HPDE6-E6E7 (cell line): ENCODE measurements around the gene PRTFDC1.

Source experiments
- DNase-seq: peaks from one replicate; pipeline ENCODE4 v3.0.0; 2011; ENCODE audit warnings: missing footprints; ENCODE audit errors: extremely low spot score

PRTFDC1 gene

DNA sequence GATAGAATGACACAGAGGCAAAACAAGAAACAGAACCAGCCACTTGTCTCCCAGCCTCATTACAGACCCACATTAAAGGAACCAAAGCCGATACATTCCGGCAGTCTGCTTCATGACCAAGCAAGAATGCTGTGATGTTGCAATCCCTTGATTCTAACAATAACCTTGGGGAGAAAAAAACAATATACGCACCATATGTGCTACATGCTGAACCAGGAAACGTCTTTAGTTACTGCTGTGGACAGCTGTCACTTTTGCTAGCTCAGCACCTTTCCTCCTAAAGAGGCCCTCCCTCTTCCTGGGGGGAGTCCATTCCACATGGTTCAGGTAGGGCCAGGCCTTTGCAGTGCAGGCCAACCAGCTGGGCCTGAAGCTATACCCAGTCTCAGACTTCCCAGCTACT lies 79.1 kb downstream of the PRTFDC1 start:
- DNase-seq, result peak; percentile 39

DNA sequence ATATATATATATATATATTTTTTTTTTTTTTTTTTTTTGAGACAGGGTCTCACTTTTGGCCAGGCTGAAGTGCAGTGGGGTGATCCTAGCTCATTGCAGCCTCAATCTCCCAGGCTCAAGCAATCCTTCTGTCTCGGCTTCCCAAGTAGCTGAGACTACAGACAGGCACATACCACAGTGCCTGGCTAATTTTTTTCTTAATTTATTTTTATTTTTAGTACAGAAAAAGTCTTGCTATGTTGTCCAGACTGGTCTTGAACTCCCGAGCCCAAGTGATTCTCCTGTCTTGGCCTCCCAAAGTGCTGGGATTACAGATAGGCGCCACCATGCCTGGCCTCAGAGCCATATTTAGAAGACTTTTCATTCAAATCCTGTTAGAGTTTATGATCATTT lies 79.6 kb downstream of the PRTFDC1 start:
- DNase-seq, result no peak

- DNase-seq, result no peak
These were observed 80.2 kb downstream of the PRTFDC1 start for GRCh38 chr10:24872049-24872789.

DNA sequence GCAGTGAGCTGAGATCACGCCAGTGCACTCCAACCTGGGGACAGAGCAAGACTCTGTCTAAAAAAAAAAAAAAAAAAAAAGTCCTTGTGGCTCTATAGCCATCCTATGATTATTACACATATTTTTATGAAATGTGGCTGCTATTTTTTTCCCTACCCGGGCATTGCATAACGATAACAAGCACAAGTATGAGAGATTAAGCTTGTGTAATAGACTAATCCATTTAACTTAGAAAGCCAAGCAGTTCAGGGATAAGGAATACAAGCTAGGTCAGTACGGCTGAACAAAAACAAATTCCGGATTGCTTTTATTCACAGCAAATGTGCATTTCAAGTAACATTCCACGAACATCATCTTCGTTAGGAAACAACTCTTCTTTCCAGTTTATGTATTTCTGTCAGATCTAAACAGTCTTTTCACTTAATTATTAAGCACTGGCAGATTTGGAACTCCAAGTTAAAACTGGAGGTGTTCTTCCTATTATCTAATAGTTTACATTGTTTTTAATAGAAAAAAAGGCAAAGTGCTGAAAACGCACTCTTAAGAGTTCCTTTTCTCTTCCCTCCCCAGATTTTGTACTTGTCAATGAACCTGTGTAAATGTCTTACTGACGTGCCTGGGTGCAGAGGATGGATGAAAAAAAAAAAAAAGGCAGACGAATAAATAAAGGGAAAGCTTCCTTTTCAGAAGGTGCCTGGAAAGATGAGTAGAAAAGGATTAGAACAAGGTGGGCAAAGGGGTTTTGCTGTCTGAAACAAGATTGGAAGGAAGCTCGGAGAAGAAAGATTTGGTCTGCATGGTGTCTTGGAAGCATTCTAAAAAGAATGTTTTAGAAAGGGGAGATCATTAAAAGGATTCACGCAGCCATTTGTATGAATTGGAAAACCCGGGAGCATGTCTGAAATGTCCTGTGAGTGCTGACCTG lies 81.1 kb downstream of the PRTFDC1 start:
- DNase-seq, result no peak

DNA sequence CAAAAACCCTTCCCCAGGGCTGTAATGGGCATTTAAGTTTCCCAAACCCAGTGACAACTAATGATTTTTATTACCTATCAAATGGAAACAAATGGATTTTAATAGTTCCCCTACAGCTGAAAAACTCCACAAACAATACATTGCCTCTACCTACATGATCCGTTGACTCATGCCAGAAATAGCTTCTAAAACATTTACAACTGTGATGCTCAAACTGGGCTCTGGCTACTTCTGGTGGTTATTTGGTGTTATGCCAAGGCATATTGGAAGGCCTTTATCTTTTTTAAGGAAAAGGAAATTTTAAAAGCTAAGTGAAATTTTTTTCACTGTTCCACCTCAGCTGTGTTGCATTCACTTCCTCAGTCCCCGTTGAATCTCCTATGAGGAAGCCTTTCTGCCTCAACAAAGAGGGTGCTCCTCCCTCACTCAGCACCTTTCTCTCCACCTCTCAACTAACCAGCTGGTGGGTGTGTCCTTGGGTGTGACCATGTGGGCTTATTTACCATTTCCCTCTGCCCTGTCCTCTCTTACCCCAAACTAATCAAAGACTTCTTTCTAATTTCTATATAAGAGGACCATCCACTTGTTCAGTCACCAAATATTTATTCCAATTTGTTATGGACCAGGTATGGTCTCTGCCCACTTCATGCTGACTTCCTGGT lies 82.9 kb downstream of the PRTFDC1 start:
- DNase-seq, result no peak

DNA sequence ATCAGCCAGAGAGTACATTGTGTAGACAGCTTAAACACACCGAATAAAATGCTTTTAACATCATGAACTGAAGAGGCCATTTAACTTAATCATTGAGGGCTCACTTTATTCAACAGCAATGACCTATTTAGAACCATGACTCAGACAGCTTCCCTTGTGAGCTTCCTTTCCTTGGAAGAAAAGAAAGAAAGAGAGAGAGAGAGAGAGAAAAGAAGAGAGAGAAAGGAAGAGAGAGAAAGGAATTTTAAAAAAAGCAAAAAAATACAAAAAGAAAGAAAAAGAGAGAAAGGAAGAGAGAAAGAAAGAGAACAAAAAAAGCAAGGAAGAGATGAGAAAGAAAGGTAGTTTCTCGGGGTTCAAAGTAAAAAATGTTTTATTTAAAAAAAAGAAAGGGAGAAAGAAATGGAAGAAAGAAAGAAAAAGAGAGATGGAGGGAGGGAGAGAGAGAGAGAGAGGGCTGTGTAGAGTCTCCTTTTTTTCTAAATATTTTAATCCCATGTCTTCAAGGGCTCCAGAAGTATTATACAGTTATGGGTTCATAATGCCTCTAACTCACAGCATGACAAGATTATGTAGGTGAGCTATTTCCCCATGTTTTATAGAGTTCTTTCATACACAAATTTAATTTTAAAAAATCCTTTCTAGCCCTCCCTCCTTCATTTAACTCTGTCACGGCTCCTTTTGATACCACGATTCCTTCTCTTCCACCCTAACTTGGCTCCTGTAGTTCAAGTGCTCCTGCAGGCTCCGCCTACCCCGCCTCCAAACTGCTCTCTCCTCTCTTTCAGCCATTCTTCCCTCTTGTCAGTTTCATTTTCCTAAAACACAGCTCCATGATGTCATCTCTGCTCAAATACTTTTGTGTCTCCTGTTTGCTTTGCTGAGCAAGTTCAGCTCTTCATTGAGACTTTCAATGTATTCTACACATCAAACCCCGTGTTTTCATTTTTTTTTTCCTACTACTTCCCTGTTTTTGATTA lies 85.5 kb downstream of the PRTFDC1 start:
- no peak for DNase-seq

DNA sequence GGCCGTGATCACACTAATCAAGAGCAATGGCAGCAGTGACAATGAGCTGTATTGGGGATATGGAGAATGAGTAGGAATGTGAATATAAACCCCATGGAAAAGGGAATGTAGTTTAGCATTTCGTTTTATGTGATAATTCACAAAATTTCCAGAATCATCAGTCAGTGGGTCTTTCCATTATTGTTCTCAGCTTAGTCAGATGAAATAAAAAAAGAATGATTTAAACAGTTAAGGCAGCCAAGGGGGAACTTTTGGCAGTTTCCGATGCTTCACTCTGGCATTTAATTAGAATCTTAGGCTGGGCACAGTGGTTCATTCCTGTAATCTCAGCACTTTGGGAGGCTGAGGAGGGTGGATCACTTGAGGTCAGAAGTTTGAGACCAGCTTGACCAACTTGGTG lies 86.6 kb downstream of the PRTFDC1 start:
- DNase-seq, result no peak

DNA sequence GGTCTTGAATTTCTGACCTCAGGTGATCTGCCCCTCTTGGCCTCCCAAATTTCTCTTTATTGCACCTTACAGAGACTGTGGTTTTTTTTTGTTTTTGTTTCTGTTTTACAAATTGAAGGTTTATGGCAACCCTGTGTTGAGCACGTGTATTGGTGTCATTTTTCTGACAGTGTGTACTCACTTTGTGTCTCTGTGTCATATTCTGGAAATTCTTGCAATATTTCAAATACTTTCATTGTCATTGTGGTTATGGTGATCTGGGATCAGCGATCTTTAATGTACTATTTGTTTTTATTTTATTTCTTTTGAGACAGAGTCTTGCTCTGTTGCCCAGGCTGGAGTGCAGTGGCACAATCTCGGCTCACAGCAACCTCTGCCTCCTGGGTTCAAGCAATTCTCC lies 89.8 kb downstream of the PRTFDC1 start:
- DNase-seq, result no peak

GRCh38 chr10:24858288-24859270 lies 93.8 kb downstream of the PRTFDC1 start:
- no peak for DNase-seq

- no peak for DNase-seq
These were observed 95.2 kb downstream of the PRTFDC1 start for GRCh38 chr10:24857031-24857725.

DNA sequence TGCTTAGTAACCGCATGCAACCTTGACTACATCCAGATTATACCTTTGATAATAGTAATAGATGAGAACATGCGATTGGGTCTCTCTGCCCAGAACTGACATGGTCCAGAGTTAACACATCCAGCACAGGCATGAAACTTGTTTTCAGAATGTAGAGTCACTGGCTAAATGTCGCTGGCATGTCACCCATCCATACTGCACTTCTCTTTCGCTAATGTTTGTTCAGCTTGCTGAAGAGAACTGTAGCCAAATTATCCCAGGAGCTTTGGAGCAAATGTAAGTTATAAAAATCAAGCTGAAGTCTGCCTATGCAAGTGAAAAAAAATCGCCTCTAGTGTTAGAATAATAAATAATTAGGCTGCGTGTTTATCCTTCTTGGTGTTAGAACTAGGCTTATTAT lies 98.2 kb downstream of the PRTFDC1 start:
- DNase-seq, result no peak

DNA sequence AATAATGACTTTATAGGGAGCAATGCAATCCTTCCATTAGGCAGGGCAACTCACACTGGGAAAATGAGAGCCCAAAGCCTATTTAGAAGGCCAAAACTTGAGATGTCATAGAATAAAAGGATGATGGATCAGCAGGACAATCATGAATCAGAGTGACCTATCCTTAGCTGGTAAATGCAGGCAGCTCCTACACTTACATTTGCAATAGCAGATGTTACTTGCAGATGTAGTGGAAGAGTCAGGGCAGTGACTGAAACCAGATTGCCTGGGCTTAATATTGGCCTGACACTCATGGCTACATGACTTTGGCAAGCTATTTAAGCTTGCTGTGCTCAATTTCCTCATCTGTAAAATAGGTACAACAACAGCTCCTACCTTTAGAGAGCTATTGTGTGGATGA lies 98.7 kb downstream of the PRTFDC1 start:
- DNase-seq, result no peak

- no peak for DNase-seq
These were observed 100.8 kb downstream of the PRTFDC1 start for GRCh38 chr10:24851629-24852028.

GRCh38 chr10:24850727-24851296 lies 101.6 kb downstream of the PRTFDC1 start:
- no peak for DNase-seq

GRCh38 chr10:24849501-24850299 lies 102.7 kb downstream of the PRTFDC1 start:
- no peak for DNase-seq

GRCh38 chr10:24849051-24849450 lies 103.4 kb downstream of the PRTFDC1 start:
- DNase-seq, result no peak

GRCh38 chr10:24848195-24848594 lies 104.2 kb downstream of the PRTFDC1 start:
- DNase-seq, result no peak
